AG08396 (cell line): ENCODE measurements around the gene KDM5B.
"Not testable (repeated sequence)": the region's sequence is repeated elsewhere in the genome, so short reads cannot be mapped to it uniquely, and the experiment has no call there.

ENCODE experiments used
- DNase-seq: peaks from one replicate; pipeline ENCODE4 v3.0.0; 2012; ENCODE audit warnings: low spot score, mixed read lengths

Gene KDM5B

GRCh38 chr1:202807926-202808757, at the start of gene KDM5B:
Gene KDM5B (minus strand): TSS chr1:202808421. CDS start chr1:202808305, 116 bp downstream.
- DNase-seq: peak; percentile 79

- no peak for DNase-seq
Measured at GRCh38 chr1:202857136-202857610, 49.0 kb upstream of the KDM5B start.

GRCh38 chr1:202856014-202856413, 47.8 kb upstream of the KDM5B start:
- DNase-seq: no peak

- DNase-seq: no peak
Measured at GRCh38 chr1:202854787-202855186, 46.6 kb upstream of the KDM5B start.

GRCh38 chr1:202852163-202852904, 44.1 kb upstream of the KDM5B start:
- DNase-seq: peak; percentile 64

GRCh38 chr1:202850593-202851362, 42.6 kb upstream of the KDM5B start:
- no peak for DNase-seq

GRCh38 chr1:202848191-202848542, 39.9 kb upstream of the KDM5B start:
- no peak for DNase-seq

GRCh38 chr1:202844935-202845334, 36.7 kb upstream of the KDM5B start:
- DNase-seq: peak; percentile 30

- no peak for DNase-seq
Measured at GRCh38 chr1:202844259-202844658, 36.0 kb upstream of the KDM5B start.

GRCh38 chr1:202843081-202843480, 34.9 kb upstream of the KDM5B start:
- DNase-seq: no peak

- no peak for DNase-seq
Measured at GRCh38 chr1:202837746-202838262, 29.6 kb upstream of the KDM5B start.

- DNase-seq: no peak
Measured at GRCh38 chr1:202836623-202837403, 28.6 kb upstream of the KDM5B start.

GRCh38 chr1:202835548-202836072, 27.4 kb upstream of the KDM5B start:
- DNase-seq: no peak

GRCh38 chr1:202834771-202835547, 26.7 kb upstream of the KDM5B start:
- no peak for DNase-seq

GRCh38 chr1:202831906-202832305, 23.7 kb upstream of the KDM5B start:
- DNase-seq: no peak

- not testable (repeated sequence) for DNase-seq
Measured at GRCh38 chr1:202829223-202829622, 21.0 kb upstream of the KDM5B start.

- no peak for DNase-seq
Measured at GRCh38 chr1:202825748-202826147, 17.5 kb upstream of the KDM5B start.

GRCh38 chr1:202821467-202821866, 13.2 kb upstream of the KDM5B start:
- DNase-seq: peak; percentile 54

GRCh38 chr1:202818819-202819218, 10.6 kb upstream of the KDM5B start:
- DNase-seq: no peak

GRCh38 chr1:202815120-202815519, 6.9 kb upstream of the KDM5B start:
- no peak for DNase-seq
